T1000 (cell line): ENCODE data around the gene ZNHIT2.
A peak's percentile ranks its signal among the peaks of the same experiment; 100 is the strongest.
"Not testable (repeated sequence)": the region's sequence is repeated elsewhere in the genome, so short reads cannot be mapped to it uniquely, and the experiment has no call there.

Source experiments
- DNase-seq: peaks from one replicate; lab custom pipeline; 2025; ENCODE audit warnings: mixed read lengths; lab: John Stamatoyannopoulos, UW

The ZNHIT2 gene

GRCh38 chr11:65119670-65119995 is 2.1 kb upstream of the ZNHIT2 start:
- DNase-seq = no peak

DNA sequence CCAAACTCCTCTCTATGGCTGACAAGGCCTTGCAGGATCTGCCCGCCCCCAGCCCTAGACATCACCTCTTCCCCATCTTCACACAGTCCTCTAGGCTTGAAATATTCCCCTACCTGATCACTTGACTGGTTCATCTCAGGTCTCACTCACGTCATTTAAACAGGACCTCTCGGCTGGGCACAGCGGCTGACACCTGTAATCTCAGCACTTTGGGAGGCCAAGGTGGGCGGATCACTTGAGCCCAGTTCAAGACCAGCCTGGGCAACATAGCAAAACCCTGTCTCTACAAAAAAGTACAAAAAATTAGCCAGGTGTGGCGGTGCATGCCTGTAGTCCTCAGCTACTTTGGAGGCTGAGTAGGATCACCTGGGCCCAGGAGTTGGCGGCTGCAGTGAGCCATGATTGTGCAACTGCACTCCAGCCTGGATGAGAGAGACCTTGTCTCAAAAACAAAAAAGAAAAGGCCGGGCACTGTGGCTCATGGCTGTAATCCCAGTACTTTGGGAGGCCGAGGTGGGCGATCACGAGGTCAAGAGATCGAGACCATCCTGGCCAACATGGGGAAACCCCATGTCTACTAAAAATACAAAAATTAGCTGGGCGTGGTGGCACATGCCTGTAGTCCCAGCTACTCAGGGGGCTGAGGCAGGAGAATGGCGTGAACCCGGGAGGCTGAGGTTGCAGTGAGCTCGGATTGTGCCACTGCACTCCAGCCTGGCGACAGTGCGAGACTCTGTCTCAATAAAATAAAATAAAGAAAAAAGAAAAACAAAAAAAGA is 1.6 kb upstream of the ZNHIT2 start:
- not testable (repeated sequence) for DNase-seq

DNA sequence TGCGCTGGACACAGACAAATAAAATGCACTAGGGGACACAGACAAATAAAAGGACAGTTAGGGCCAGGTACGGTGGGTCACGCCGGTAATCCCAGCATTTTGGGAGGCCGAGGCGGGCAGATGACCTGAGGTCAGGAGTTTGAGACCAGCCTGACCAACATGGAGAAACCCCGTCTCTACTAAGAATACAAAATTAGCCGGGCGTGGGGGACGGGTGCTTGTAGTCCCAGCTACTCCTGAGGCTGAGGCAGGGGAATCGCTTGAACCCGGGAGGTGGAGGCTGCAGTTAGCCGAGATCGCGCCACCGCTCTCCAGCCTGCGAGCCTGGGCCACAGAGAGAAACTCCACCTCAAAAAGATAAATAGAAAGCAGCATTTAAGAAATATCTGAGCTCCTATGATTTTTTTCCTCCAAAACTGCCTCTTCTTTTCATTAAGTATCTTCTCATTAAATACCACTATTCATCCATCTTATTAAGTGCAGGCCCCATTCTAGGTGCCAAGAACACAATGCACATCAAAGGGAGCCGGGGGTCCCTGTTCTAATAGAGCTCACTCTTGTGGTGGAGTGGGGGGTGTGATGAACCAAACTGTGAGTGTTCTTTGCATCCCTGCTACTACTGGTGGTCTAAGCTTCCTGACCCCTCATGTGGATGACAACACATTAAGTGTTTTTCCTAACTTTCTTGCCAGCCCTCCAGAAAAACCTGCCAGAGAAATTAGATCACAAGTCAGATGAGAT is 766 bp upstream of the ZNHIT2 start:
- DNase-seq = no peak

DNA sequence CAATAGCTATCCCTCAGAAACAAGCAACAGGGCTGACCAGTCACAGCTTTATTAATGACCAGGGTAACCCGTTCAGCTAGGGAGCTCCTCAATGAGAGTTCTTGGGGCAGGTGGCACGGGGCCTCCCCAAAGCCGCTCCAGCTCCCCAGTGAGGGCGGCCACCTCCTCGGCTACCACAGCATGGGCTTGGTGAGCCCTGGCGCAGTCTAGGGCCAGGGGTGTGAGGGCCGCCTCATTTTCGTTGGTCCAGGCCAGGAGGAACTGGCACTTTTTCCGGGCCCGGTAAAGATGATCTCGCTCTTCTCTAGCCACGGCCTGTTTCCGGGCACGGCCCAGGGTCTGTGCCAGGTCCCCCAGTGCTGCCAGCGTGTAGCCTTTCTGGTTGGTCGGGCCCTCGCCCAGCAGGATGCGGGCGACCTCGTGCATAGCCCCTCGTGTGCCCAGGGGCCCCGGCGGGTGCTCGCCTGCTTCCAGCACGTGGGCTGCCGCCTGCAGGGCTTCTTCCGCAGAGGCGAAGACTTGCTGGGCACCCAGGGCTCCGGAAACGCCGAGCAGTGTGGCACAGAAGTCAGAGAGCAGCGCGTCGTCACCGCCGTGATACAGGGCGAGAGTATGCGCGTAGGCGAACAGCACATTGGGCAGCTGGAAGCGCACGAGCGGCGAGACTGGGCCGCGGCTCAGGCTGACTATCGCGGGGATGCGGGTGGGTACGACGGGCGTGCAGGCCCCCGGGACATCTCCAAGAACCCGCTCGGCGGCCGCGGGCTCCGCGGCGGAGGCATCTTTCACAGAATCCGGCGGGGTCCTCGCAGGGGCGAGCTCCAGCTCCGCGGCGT is 913 bp downstream of the ZNHIT2 start:
- DNase-seq = no peak

GRCh38 chr11:65115361-65116082 is 2.0 kb downstream of the ZNHIT2 start:
- no peak for DNase-seq

- no peak for DNase-seq
These were observed 2.8 kb downstream of the ZNHIT2 start for GRCh38 chr11:65114538-65115171.

DNA sequence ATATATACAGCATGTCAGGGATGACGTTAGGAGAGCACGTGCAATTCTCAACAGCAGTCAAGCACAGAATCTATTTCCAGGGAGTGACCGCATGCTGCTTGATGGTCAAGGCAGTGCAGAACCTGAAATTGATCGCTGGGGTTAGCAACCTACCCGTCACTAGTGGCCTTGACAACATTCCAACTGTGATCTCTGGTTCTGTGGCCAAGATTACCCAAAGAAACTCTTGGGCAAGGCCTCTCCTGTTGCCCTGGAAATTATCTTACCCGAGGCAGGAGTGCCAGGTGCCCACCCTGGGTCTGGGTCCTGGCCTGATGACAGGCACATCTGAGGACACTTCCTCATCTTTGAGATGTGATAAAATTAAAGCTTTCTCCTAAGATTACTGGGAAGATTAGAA is 3.7 kb downstream of the ZNHIT2 start:
- DNase-seq = no peak

DNA sequence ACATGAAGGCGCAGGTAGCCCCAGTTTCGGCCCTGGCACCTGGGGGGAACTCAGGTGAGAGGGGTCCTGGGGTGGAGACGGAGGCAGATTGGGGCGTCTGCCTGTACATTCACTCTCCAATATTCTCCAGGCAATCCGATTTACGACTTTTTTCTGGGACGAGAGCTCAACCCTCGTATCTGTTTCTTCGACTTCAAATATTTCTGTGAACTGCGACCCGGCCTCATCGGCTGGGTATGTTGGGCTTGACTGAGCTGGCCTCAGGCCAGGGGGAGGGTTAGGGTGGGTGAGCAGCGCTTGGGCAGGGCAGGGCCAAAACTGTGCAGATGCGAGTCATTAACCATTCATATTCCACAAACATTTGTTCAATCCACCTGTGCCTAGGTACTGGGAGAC is 4.1 kb downstream of the ZNHIT2 start:
- no peak for DNase-seq

DNA sequence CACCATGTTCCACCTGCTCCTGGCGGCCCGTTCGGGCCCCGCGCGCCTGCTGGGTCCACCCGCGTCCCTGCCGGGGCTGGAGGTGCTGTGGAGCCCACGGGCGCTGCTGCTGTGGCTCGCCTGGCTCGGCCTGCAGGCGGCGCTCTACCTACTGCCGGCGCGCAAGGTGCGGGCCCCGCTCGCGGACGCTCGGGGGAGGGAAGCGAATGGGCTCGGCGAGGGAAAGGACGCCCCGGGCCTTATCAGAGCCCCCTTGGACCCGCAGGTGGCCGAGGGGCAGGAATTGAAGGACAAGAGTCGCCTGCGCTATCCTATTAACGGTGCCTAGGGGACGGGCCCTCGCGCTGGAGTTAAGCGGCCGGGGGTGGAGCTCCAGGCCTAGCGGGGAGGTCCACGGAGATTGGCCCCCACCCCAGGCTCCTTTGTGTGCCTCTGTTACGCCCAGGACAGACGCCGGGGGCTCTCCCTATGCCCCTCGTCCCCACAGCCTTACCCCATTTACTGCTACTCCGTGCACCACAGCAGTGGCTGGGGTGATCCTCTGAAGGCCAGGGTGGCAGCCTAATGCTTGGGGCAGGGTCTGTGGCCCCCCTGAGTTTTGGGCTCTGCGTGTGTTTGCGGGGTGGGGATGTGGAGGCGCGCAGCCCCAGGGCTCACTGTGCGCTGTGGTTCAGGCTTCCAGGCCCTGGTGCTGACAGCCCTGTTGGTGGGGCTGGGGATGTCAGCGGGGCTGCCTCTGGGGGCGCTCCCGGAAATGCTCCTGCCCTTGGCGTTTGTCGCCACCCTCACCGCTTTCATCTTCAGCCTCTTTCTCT is 4.7 kb downstream of the ZNHIT2 start:
- no peak for DNase-seq

GRCh38 chr11:65111744-65112545 is 5.6 kb downstream of the ZNHIT2 start, which contains the start of gene TM7SF2:
TM7SF2 (plus strand) TSS chr11:65111872; CDS start chr11:65112016, 144 bp downstream.
- DNase-seq = peak; percentile 84

DNA sequence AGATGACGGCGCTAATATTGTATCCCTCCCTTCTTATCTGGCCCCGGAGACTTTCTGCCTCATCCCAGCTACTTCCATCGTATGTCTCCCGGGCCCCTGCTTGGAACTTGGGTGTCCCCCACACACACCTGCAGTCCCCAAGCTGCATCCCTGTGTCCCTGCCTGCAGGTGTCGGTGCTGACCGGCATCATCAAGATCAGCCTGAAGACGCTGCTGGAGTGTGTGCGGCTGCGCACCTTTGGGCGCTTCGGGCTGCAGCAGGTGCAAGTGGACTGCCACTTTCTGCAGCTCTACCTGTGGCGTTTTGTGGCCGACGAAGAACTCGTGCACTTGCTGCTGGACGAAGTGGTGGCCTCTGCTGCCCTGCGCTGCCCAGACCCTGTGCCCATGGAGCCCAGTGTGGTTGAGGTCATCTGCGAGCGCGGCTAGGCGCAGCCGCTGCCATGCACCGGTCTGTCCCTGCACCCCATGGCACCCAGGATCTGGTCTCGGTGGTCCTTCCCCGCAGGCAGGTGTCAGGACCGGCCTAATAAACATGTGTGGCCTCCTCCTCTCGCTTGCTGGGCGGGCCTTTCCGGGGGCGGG is 6.2 kb downstream of the ZNHIT2 start:
- DNase-seq = no peak

- peak; percentile 87 for DNase-seq
These were observed 7.1 kb downstream of the ZNHIT2 start for GRCh38 chr11:65110354-65110861.

- no peak for DNase-seq
These were observed 8.0 kb downstream of the ZNHIT2 start for GRCh38 chr11:65109231-65110198.

DNA sequence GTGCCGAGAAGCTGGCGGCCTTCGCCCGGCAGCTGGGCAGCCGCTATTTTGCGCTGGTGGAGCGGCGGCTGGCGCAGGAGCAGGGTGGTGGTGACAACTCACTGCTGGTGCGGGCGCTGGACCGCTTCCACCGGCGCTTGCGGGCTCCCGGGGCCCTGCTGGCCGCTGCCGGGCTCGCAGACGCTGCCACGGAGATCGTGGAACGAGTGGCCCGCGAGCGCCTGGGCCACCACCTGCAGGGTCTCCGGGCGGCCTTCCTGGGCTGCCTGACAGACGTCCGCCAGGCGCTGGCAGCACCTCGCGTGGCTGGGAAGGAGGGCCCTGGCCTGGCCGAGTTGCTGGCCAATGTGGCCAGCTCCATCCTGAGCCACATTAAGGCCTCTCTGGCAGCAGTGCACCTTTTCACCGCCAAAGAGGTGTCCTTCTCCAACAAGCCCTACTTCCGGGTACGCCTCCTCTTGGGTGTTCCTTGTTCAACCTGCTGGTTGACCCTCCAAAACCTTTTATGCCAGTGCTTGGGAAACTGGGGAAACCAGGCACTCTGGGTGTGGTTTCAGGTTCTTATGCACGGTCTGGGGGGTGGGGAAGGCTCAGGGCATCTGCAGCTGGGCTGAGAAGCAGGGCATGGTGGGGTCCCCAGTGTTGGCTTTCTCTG is 8.9 kb downstream of the ZNHIT2 start:
- no peak for DNase-seq

GRCh38 chr11:65107751-65108468 is 9.6 kb downstream of the ZNHIT2 start:
- DNase-seq = no peak

DNA sequence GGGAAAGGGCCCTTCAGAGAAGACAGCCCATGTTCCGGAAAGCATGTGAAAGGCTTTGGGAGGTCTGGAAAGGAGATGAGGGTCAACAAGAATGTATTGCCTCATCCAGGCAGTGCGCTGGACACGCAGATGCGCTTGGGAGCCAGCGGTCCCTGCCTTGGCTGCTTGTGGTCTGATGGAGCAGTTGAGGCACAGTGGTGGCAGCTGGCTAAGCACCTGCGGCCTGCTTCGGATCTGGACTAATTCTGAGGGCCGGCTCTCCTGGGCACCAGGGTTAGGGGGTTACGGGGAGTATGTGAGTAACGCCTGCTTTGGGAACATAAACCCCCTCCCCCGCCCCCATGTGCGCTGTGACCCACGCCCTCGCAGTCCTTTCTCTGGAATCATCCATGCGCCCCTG is 10.4 kb downstream of the ZNHIT2 start:
- no peak for DNase-seq

- DNase-seq = no peak
These were observed 12.9 kb downstream of the ZNHIT2 start for GRCh38 chr11:65104628-65105027.
